ENCODE results near the gene OR56B4.

OR56B4 gene

GRCh38 chr11:6084587-6084986 lies 22.9 kb upstream of the OR56B4 start:
- no peak for DNase-seq (ENCODE audit: low read depth)
- no peak overlapping the region for H3K4me3 ChIP-seq (ENCODE audit: low read depth, low read length)
- TF ChIP-seq CTCF (IDR thresholded peaks at IDR 0.05; ENCODE audit: control insufficient read depth, extremely low read depth, insufficient read depth), result no peak

- TF ChIP-seq CTCF (IDR thresholded peaks at IDR 0.05; ENCODE audit: control insufficient read depth, extremely low read depth, insufficient read depth), result no peak
- DNase-seq (ENCODE audit: low read depth), result no peak
- H3K4me3 ChIP-seq (ENCODE audit: low read depth, low read length), result no peak overlapping the region
Measured at GRCh38 chr11:6094186-6094585, 13.3 kb upstream of the OR56B4 start.

- no peak for DNase-seq (ENCODE audit: low read depth)
- no peak for TF ChIP-seq CTCF (IDR thresholded peaks at IDR 0.05; ENCODE audit: control insufficient read depth, extremely low read depth, insufficient read depth)
- no peak overlapping the region for H3K4me3 ChIP-seq (ENCODE audit: low read depth, low read length)
Measured at GRCh38 chr11:6095798-6096197, 11.7 kb upstream of the OR56B4 start.

GRCh38 chr11:6096417-6096816 lies 11.1 kb upstream of the OR56B4 start:
- TF ChIP-seq CTCF (IDR thresholded peaks at IDR 0.05; ENCODE audit: control insufficient read depth, extremely low read depth, insufficient read depth), result no peak
- H3K4me3 ChIP-seq (ENCODE audit: low read depth, low read length), result no peak overlapping the region

GRCh38 chr11:6099577-6099976 lies 7.9 kb upstream of the OR56B4 start:
- no peak overlapping the region for H3K4me3 ChIP-seq (ENCODE audit: low read depth, low read length)
- no peak for DNase-seq (ENCODE audit: low read depth)
- no peak for TF ChIP-seq CTCF (IDR thresholded peaks at IDR 0.05; ENCODE audit: control insufficient read depth, extremely low read depth, insufficient read depth)

More at GRCh38 chr11:6096417-6096816, 11.1 kb upstream of the OR56B4 start:
- no peak for DNase-seq (ENCODE audit: low read depth)

- TF ChIP-seq CTCF (IDR thresholded peaks at IDR 0.05; ENCODE audit: control insufficient read depth, extremely low read depth, insufficient read depth), result no peak
- no peak overlapping the region for H3K4me3 ChIP-seq (ENCODE audit: low read depth, low read length)
- DNase-seq (ENCODE audit: low read depth), result no peak
Measured at GRCh38 chr11:6110011-6110410, 2.5 kb downstream of the OR56B4 start.

GRCh38 chr11:6111673-6112072 lies 4.2 kb downstream of the OR56B4 start:
- no peak for DNase-seq (ENCODE audit: low read depth)
- no peak for TF ChIP-seq CTCF (IDR thresholded peaks at IDR 0.05; ENCODE audit: control insufficient read depth, extremely low read depth, insufficient read depth)
- H3K4me3 ChIP-seq (ENCODE audit: low read depth, low read length), result no peak overlapping the region
